Caco-2 (cell line): ENCODE measurements around the gene PAFAH2. TPM values are rescaled to one million over a fixed set of nuclear protein-coding genes. Genes with fewer than 3 reads are reported as not detected.

Source experiments
- BruUV-seq: library from RNA; stranded (reverse); fragments of 400-500 nt; replicated peaks from 2 replicates; lab custom pipeline; 2021; lab: Mats Ljungman, UMichigan
- CTCF ChIA-PET: fragments of 300-600 bp; sonication (Branson Sonifier 250); formaldehyde crosslinking; loops from one replicate; lab custom pipeline; 2022; ENCODE audit warnings: antibody characterized with exemption; lab: Charles Lee
- POLR2A ChIA-PET: fragments of 300-600 bp; sonication (Branson Sonifier 250); formaldehyde crosslinking; loops from one replicate; lab custom pipeline; 2022; ENCODE audit warnings: antibody characterized with exemption; lab: Charles Lee
- DNase-seq, 2 experiments: peaks; one replicate each; pipeline versions ENCODE4 v3.0.0 to v3.0.0-alpha.2; 2020 to 2022
- H3K27me3 ChIP-seq: replicated peaks from 2 replicates; pipeline ENCODE4 v1.6.0; 2011; ENCODE audit warnings: low read length; ENCODE audit not compliant: control insufficient read depth, insufficient read depth
- H3K36me3 ChIP-seq: 2 replicates; pipeline ENCODE4 v1.5.1; 2011; ENCODE audit warnings: low read length; ENCODE audit not compliant: control insufficient read depth, insufficient read depth
- H3K4me1 ChIP-seq: fragments of 250-450 bp; sonication (Bioruptor Pico); 2 replicates; pipeline ENCODE4 v1.5.1; 2020; ENCODE audit warnings: mild to moderate bottlenecking
- H3K4me3 ChIP-seq: 2 replicates; pipeline ENCODE4 v1.5.1; 2011; ENCODE audit warnings: low read depth, mild to moderate bottlenecking, control low read depth, low read length
- H3K9me3 ChIP-seq: fragments of 250-450 bp; sonication (Bioruptor Pico); 2 replicates; pipeline ENCODE4 v1.5.1; 2020; ENCODE audit warnings: mild to moderate bottlenecking, moderate library complexity
- H3K27ac Mint-ChIP-seq: one replicate; pipeline ENCODE4 v1.8.0; 2022; ENCODE audit warnings: mixed read lengths; ENCODE audit not compliant: unreplicated experiment
- H3K27me3 Mint-ChIP-seq: one replicate; pipeline ENCODE4 v1.8.0; 2022; ENCODE audit warnings: mixed read lengths; ENCODE audit not compliant: insufficient read depth, unreplicated experiment
- H3K36me3 Mint-ChIP-seq: one replicate; pipeline ENCODE4 v1.8.0; 2022; ENCODE audit warnings: mild to moderate bottlenecking, mixed read lengths; ENCODE audit not compliant: insufficient read depth, unreplicated experiment
- H3K4me1 Mint-ChIP-seq: one replicate; pipeline ENCODE4 v1.8.0; 2022; ENCODE audit warnings: low read depth, mixed read lengths; ENCODE audit not compliant: unreplicated experiment
- H3K4me3 Mint-ChIP-seq: one replicate; pipeline ENCODE4 v1.8.0; 2022; ENCODE audit warnings: mild to moderate bottlenecking, moderate library complexity, mixed read lengths; ENCODE audit not compliant: unreplicated experiment
- H3K9me3 Mint-ChIP-seq: one replicate; pipeline ENCODE4 v1.8.0; 2022; ENCODE audit warnings: mixed read lengths; ENCODE audit not compliant: unreplicated experiment
- intact Hi-C: fragments of 100-400 bp; cut with micrococcal nuclease; formaldehyde crosslinking; loops from one replicate; pipeline ENCODE4 v1.10.0; 2022; ENCODE audit not compliant: unreplicated experiment
- total RNA-seq: library from RNA; stranded (reverse); gene quantifications from 2 replicates; pipeline ENCODE4 v1.2.3, GENCODE V29; 2022
- TF ChIP-seq, protein P1 (sequence below), 2 experiments: fragments of 200-600 bp in 1 of 2; IDR thresholded peaks; 1 replicate in 1 of 2; 2 replicates in 1 of 2; pipeline versions ENCODE4 v1.5.1 to v1.8.0; 2011 to 2022; ENCODE audit warnings: antibody characterized with exemption in 1 of 2, control low read depth in 1 of 2, inconsistent platforms in 1 of 2, low read depth in 1 of 2, low read length in 1 of 2, mild to moderate bottlenecking in 1 of 2, moderate library complexity in 1 of 2; ENCODE audit not compliant: insufficient read depth in 1 of 2, severe bottlenecking in 1 of 2, unreplicated experiment in 1 of 2

The PAFAH2 gene
- total RNA-seq, 1 experiment from 2014 or later, result 8.0 TPM

DNA sequence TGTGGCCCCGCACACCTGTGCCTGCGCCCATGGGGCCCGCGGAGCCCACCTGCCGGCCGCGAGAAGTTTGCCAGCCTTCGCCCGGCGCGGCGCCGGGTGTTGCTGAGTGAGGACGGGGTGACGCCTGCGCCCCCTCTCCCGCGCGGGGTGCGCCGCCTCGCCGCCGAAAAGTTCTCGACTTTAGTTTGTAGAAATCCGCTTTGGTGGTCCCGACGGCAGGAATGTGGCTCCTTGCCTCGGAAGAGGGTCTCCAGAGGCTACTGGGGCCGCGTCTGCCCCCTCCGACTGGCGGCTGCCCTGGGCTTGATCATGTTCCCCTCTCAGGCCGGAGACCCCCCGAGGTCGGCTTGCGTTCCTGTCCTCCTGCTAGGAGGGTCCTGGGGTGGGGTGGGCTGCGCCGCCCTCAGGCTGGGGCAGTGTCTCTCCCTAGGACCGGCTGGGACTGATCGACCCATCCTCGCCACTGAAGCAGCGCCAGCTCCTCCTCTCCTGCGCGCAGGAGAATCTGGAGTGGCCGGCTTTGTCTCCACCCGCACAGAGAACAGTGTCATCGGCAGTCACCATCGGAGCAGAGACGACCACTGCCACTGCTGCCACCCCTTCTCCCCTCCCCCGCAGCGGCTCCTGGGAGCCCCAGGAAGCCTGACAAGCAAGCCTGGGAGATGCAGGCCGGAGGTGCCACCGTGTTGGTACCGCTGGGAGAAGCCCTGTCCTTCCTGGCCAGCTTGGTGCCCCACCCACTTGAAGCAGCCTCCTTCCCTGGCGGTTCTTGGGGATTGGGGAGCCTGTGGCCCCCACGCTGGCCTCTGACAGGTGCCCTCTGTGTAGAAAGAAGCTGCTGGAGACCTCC is 48.6 kb upstream of the PAFAH2 start:
- no peaks in the 10 kb centered on the region for H3K9me3 Mint-ChIP-seq
- Histone ChIP-seq H3K36me3 (no peaks in the 10 kb centered on the region), H3K27me3 (no peaks in the 10 kb centered on the region), H3K9me3 (no peaks in the 10 kb centered on the region), H3K4me1 (peaks cover 29% of the 10 kb centered on the region), H3K4me3 (peak overlapping the region; percentile 41)
- POLR2A ChIA-PET, result interaction anchor here (0.6 kb wide), 2 partner anchors 54 to 168 kb away, joined by 3 to 4 read pairs; no protein-coding TSS in a partner anchor
- TF ChIP-seq, protein P1, sequence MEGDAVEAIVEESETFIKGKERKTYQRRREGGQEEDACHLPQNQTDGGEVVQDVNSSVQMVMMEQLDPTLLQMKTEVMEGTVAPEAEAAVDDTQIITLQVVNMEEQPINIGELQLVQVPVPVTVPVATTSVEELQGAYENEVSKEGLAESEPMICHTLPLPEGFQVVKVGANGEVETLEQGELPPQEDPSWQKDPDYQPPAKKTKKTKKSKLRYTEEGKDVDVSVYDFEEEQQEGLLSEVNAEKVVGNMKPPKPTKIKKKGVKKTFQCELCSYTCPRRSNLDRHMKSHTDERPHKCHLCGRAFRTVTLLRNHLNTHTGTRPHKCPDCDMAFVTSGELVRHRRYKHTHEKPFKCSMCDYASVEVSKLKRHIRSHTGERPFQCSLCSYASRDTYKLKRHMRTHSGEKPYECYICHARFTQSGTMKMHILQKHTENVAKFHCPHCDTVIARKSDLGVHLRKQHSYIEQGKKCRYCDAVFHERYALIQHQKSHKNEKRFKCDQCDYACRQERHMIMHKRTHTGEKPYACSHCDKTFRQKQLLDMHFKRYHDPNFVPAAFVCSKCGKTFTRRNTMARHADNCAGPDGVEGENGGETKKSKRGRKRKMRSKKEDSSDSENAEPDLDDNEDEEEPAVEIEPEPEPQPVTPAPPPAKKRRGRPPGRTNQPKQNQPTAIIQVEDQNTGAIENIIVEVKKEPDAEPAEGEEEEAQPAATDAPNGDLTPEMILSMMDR (IDR thresholded peaks at IDR 0.05; ENCODE audit: insufficient read depth in 1 of 2, low read depth in 1 of 2, low read length in 1 of 2, severe bottlenecking in 1 of 2, unreplicated experiment in 1 of 2), result no peak
- H3K4me3 Mint-ChIP-seq, result peak overlapping the region; percentile 71
- BruUV-seq, result no TSS peak
- H3K27me3 Mint-ChIP-seq, result no peaks in the 10 kb centered on the region
- H3K27ac Mint-ChIP-seq, result no peak overlapping the region
- no peak for DNase-seq
- intact Hi-C loops, result no loop called here
- CTCF ChIA-PET, result interaction anchor here (1.0 to 1.8 kb wide), 4 partner anchors 10 to 189 kb away, joined by 3 to 15 read pairs (median 4); no protein-coding TSS in a partner anchor
- H3K4me1 Mint-ChIP-seq, result peaks cover 14% of the 10 kb centered on the region
- no peaks in the 10 kb centered on the region for H3K36me3 Mint-ChIP-seq

DNA sequence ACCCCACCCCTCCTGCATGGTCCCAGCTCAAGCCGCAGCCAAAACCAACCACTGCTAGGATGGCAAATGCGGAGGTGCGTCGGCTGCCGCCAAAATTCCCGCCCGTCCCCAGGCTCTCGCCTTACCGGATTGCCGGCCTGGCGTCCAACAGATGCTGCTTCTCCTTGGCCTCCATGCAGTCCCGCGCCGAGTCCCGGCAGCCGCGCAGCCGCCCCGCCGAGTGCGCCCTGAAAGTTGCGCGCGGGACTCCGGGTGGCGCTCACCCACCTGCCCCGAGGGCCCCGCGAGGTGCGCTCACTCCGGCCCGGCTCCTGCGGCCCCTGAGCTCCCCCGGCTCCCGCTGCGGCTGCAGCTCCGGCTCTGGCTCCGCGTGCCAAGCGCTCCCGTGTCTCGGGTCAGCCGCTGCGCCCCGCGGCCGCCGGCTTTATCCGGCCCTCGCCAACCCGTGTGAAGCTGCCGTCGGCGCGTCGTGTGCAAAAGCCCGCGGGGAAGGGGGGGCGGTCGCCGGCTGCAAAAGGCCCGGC is 47.9 kb upstream of the PAFAH2 start, which contains the start of gene SLC30A2:
Gene SLC30A2 (minus strand): TSS at position 397 of the 524 bp plus-strand sequence. CDS start 222 bp downstream, at position 175.
- TF ChIP-seq, protein P1 (IDR thresholded peaks at IDR 0.05; ENCODE audit: insufficient read depth in 1 of 2, low read depth in 1 of 2, low read length in 1 of 2, severe bottlenecking in 1 of 2, unreplicated experiment in 1 of 2), result no peak
- Mint-ChIP-seq H3K27ac (peak within 1 kb of the TSS; percentile 13), H3K4me3 (peak within 1 kb of the TSS; percentile 71), H3K36me3 (no peaks in the 10 kb centered on the region), H3K27me3 (no peaks in the 10 kb centered on the region), H3K4me1 (peaks cover 10% of the 10 kb centered on the region), H3K9me3 (no peaks in the 10 kb centered on the region)
- peaks cover 29% of the 10 kb centered on the region for H3K4me1 ChIP-seq
- peak within 1 kb of the TSS; percentile 41 for H3K4me3 ChIP-seq
- intact Hi-C loops, result loop anchor here (1.0 kb wide), 1 partner anchor 33 kb away; no protein-coding TSS in a partner anchor
- peak; percentile 41 to 44 for DNase-seq
- POLR2A ChIA-PET, result interaction anchor here (0.6 kb wide), 2 partner anchors 54 to 167 kb away, joined by 3 to 4 read pairs; no protein-coding TSS in a partner anchor
- H3K9me3 ChIP-seq, result no peaks in the 10 kb centered on the region
- no peaks in the 10 kb centered on the region for H3K27me3 ChIP-seq
- H3K36me3 ChIP-seq, result no peaks in the 10 kb centered on the region
- no TSS peak for BruUV-seq
- CTCF ChIA-PET, result interaction anchor here (1.0 to 1.8 kb wide), 5 partner anchors 9 to 189 kb away, joined by 3 to 15 read pairs (median 4); no protein-coding TSS in a partner anchor
